WTC11 (cell line): ENCODE data around the gene DLGAP5.

Experiments
- CBFB ChIP-seq: sonication (generic); formaldehyde crosslinking; IDR thresholded peaks from 2 replicates; pipeline ENCODE4 v1.8.1; 2022; ENCODE audit warnings: mild to moderate bottlenecking, low read depth, missing genetic modification reagents
- CREM ChIP-seq: sonication (generic); formaldehyde crosslinking; IDR thresholded peaks from 2 replicates; pipeline ENCODE4 v1.8.1; 2022; ENCODE audit warnings: mild to moderate bottlenecking, missing genetic modification reagents, moderate library complexity
- FOXJ3 ChIP-seq: sonication (generic); formaldehyde crosslinking; IDR thresholded peaks from 2 replicates; pipeline ENCODE4 v1.9.0; 2021; ENCODE audit warnings: missing genetic modification reagents, mild to moderate bottlenecking, borderline replicate concordance
- IRF2 ChIP-seq: sonication (generic); formaldehyde crosslinking; IDR thresholded peaks from 2 replicates; pipeline ENCODE4 v1.8.0; 2022; ENCODE audit warnings: low read depth, missing genetic modification reagents, borderline replicate concordance
- JUN ChIP-seq: sonication (generic); formaldehyde crosslinking; IDR thresholded peaks from 2 replicates; pipeline ENCODE4 v1.8.0; 2023; ENCODE audit warnings: mild to moderate bottlenecking, missing genetic modification reagents
- MXD4 ChIP-seq: fragments of 250-450 bp; sonication (Bioruptor Pico); IDR thresholded peaks from 2 replicates; pipeline ENCODE4 v1.8.0; 2021; ENCODE audit warnings: mild to moderate bottlenecking, moderate library complexity, borderline replicate concordance
- SMAD3 ChIP-seq: sonication (generic); formaldehyde crosslinking; IDR thresholded peaks from 2 replicates; pipeline ENCODE4 v1.8.0; 2022; ENCODE audit warnings: missing genetic modification reagents, mild to moderate bottlenecking, borderline replicate concordance
- ZNF121 ChIP-seq: sonication (generic); formaldehyde crosslinking; IDR thresholded peaks from 2 replicates; pipeline ENCODE4 v1.8.0; 2023; ENCODE audit warnings: missing genetic modification reagents
- ZNF219 ChIP-seq: sonication (generic); formaldehyde crosslinking; IDR thresholded peaks from 2 replicates; pipeline ENCODE4 v1.8.0; 2023; ENCODE audit warnings: missing genetic modification reagents, mild to moderate bottlenecking, borderline replicate concordance
- TF ChIP-seq, protein P1 (sequence below): sonication (generic); formaldehyde crosslinking; IDR thresholded peaks from 2 replicates; pipeline ENCODE4 v1.8.1; 2023; ENCODE audit warnings: mild to moderate bottlenecking, moderate library complexity, missing genetic modification reagents
- TF ChIP-seq, protein P2 (sequence below): fragments of 200-600 bp; IDR thresholded peaks from 2 replicates; pipeline ENCODE4 v1.8.0; 2022; ENCODE audit warnings: antibody characterized with exemption
- TF ChIP-seq, protein P3 (sequence below): fragments of 250-450 bp; sonication (Bioruptor Pico); IDR thresholded peaks from 2 replicates; pipeline ENCODE4 v1.9.0; 2021; ENCODE audit warnings: mild to moderate bottlenecking, borderline replicate concordance

DNA sequence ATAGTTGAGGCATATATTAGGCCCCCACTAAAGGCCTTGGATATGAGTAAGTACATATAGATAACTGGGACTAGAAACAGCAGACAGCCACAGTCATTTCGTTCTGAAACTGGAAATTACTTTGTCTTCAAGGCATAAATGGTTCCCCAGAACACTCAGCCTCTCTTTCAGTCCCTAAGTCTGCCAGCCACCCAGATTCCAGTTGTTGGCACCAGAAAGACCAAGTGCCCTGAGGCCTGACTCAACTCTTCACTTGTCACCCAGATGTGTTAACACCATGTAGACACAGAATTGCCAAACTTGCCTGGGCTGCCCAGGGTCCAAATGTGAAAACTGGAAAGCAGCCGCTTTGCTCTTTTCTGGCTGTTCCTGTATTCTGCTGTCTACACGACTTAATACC lies 65.4 kb downstream of the DLGAP5 start:
- TF ChIP-seq, protein P1, sequence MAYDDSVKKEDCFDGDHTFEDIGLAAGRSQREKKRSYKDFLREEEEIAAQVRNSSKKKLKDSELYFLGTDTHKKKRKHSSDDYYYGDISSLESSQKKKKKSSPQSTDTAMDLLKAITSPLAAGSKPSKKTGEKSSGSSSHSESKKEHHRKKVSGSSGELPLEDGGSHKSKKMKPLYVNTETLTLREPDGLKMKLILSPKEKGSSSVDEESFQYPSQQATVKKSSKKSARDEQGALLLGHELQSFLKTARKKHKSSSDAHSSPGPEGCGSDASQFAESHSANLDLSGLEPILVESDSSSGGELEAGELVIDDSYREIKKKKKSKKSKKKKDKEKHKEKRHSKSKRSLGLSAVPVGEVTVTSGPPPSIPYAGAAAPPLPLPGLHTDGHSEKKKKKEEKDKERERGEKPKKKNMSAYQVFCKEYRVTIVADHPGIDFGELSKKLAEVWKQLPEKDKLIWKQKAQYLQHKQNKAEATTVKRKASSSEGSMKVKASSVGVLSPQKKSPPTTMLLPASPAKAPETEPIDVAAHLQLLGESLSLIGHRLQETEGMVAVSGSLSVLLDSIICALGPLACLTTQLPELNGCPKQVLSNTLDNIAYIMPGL: no peak
- TF ChIP-seq, protein P2, sequence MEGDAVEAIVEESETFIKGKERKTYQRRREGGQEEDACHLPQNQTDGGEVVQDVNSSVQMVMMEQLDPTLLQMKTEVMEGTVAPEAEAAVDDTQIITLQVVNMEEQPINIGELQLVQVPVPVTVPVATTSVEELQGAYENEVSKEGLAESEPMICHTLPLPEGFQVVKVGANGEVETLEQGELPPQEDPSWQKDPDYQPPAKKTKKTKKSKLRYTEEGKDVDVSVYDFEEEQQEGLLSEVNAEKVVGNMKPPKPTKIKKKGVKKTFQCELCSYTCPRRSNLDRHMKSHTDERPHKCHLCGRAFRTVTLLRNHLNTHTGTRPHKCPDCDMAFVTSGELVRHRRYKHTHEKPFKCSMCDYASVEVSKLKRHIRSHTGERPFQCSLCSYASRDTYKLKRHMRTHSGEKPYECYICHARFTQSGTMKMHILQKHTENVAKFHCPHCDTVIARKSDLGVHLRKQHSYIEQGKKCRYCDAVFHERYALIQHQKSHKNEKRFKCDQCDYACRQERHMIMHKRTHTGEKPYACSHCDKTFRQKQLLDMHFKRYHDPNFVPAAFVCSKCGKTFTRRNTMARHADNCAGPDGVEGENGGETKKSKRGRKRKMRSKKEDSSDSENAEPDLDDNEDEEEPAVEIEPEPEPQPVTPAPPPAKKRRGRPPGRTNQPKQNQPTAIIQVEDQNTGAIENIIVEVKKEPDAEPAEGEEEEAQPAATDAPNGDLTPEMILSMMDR: no peak
- TF ChIP-seq, protein P3, sequence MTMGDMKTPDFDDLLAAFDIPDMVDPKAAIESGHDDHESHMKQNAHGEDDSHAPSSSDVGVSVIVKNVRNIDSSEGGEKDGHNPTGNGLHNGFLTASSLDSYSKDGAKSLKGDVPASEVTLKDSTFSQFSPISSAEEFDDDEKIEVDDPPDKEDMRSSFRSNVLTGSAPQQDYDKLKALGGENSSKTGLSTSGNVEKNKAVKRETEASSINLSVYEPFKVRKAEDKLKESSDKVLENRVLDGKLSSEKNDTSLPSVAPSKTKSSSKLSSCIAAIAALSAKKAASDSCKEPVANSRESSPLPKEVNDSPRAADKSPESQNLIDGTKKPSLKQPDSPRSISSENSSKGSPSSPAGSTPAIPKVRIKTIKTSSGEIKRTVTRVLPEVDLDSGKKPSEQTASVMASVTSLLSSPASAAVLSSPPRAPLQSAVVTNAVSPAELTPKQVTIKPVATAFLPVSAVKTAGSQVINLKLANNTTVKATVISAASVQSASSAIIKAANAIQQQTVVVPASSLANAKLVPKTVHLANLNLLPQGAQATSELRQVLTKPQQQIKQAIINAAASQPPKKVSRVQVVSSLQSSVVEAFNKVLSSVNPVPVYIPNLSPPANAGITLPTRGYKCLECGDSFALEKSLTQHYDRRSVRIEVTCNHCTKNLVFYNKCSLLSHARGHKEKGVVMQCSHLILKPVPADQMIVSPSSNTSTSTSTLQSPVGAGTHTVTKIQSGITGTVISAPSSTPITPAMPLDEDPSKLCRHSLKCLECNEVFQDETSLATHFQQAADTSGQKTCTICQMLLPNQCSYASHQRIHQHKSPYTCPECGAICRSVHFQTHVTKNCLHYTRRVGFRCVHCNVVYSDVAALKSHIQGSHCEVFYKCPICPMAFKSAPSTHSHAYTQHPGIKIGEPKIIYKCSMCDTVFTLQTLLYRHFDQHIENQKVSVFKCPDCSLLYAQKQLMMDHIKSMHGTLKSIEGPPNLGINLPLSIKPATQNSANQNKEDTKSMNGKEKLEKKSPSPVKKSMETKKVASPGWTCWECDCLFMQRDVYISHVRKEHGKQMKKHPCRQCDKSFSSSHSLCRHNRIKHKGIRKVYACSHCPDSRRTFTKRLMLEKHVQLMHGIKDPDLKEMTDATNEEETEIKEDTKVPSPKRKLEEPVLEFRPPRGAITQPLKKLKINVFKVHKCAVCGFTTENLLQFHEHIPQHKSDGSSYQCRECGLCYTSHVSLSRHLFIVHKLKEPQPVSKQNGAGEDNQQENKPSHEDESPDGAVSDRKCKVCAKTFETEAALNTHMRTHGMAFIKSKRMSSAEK (CRISPR knock-in tag): no peak
- TF ChIP-seq CBFB (CRISPR knock-in tag) (no peak), ZNF219 (CRISPR knock-in tag) (no peak), CREM (CRISPR knock-in tag) (no peak), IRF2 (CRISPR knock-in tag) (no peak), ZNF121 (CRISPR knock-in tag) (no peak), MXD4 (no peak), JUN (CRISPR knock-in tag) (no peak), SMAD3 (CRISPR knock-in tag) (no peak), FOXJ3 (no peak)
